Parathyroid adenoma (tissue), 2 donors: ENCODE results near the gene SDR39U1.

Experiments used
- H2AFZ ChIP-seq: fragments of 300-600 bp; sonication (generic); one replicate; pipeline ENCODE4 v1.7.0; 2017; ENCODE audit warnings: antibody characterized with exemption, mild to moderate bottlenecking
- H3K27ac ChIP-seq: fragments of 300-600 bp; sonication (generic); one replicate; pipeline ENCODE4 v1.7.0; 2017
- H3K27me3 ChIP-seq: fragments of 300-600 bp; sonication (generic); one replicate; pipeline ENCODE4 v1.7.0; 2017; ENCODE audit warnings: low read length; ENCODE audit not compliant: control insufficient read depth, insufficient read depth
- H3K36me3 ChIP-seq: fragments of 300-600 bp; sonication (generic); one replicate; pipeline ENCODE4 v1.7.0; 2017; ENCODE audit warnings: low read length; ENCODE audit not compliant: control insufficient read depth, insufficient read depth
- H3K4me1 ChIP-seq: fragments of 300-600 bp; sonication (generic); one replicate; pipeline ENCODE4 v1.7.0; 2017; ENCODE audit warnings: control low read depth
- H3K4me2 ChIP-seq: fragments of 300-600 bp; sonication (generic); one replicate; pipeline ENCODE4 v1.7.0; 2017; ENCODE audit warnings: low read length
- H3K4me3 ChIP-seq: fragments of 300-600 bp; sonication (generic); one replicate; pipeline ENCODE4 v1.7.0; 2017; ENCODE audit warnings: low read depth, low read length
- H3K79me2 ChIP-seq: fragments of 300-600 bp; sonication (generic); one replicate; pipeline ENCODE4 v1.7.0; 2017; ENCODE audit warnings: control low read depth
- H3K9ac ChIP-seq: fragments of 300-600 bp; sonication (generic); one replicate; pipeline ENCODE4 v1.7.0; 2017; ENCODE audit warnings: mild to moderate bottlenecking
- H3K9me3 ChIP-seq: fragments of 300-600 bp; sonication (generic); one replicate; pipeline ENCODE4 v1.7.0; 2017; ENCODE audit warnings: low read length; ENCODE audit not compliant: control insufficient read depth
- TF ChIP-seq, protein P1 (sequence below): fragments of 300-600 bp; sonication (generic); IDR thresholded peaks from one replicate; pipeline ENCODE4 v1.7.0; 2017; ENCODE audit warnings: antibody characterized with exemption, mild to moderate bottlenecking
- donor health status: primary hyperparathyroidism.

Gene SDR39U1

DNA sequence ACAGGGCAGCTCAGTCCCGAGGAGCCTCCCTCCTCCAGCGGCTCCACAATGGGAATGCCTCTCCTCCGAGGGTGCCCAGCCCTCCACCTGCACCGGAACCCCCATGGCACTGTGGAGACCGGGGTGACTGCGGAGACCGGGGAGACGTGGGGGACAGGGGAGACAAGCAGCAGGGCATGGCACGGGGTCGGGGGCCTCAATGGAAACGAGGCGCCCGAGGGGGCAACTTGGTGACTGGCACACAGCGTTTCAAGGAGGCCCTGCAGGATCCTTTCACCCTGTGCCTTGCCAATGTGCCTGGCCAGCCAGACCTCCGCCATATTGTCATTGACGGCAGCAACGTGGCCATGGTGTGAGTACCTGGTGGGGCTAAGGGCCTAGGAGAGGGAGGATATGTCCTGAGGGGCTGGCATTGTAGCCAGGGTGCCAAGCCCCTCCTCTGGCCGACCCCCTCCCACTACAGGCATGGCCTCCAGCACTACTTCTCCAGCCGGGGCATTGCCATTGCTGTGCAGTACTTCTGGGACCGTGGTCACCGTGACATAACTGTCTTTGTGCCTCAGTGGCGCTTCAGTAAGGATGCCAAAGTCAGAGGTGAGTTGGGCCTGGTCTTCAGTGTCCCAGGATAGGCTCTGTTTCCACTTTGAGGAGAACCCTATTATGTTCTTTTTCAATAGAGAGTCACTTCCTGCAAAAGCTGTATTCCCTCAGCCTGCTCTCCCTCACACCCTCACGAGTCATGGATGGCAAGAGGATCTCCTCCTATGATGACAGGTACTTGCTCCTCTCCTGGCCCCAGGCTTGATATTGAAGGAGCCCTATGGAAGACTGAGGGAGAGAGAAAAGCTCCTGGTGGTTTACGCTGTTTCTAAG lies 10.1 kb downstream of the SDR39U1 start:
- H3K4me3 ChIP-seq, result no peak overlapping the region

DNA sequence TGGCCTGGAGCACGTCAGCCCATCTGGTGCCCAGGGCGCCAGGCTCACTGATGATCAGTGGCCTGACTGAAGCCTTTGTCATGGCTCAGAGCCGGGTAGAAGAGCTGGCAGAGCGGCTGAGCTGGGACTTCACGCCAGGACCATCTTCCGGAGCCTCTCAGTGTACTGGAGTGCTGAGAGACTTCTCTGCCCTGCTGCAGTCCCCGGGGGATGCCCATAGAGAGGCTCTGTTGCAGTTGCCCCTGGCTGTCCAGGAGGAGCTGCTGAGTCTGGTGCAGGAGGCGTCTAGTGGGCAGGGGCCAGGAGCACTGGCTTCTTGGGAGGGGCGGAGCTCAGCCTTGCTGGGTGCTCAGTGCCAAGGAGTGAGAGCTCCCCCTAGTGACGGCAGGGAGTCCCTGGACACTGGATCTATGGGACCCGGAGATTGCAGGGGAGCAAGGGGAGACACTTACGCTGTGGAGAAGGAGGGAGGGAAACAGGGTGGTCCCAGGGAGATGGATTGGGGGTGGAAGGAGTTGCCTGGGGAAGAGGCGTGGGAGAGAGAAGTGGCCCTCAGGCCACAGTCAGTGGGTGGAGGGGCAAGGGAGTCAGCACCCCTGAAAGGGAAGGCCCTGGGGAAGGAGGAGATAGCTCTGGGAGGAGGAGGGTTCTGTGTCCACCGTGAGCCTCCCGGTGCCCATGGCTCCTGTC lies 10.9 kb downstream of the SDR39U1 start:
- H3K9ac ChIP-seq, result no peak overlapping the region
- H3K79me2 ChIP-seq, result no peaks in the 10 kb centered on the region
- no peaks in the 10 kb centered on the region for H3K9me3 ChIP-seq
- peak overlapping the region; percentile 87 for H3K27ac ChIP-seq
- peak overlapping the region; percentile 93 for H3K4me2 ChIP-seq
- H3K27me3 ChIP-seq, result no peaks in the 10 kb centered on the region
- H2AFZ ChIP-seq, result no peak overlapping the region
- H3K4me1 ChIP-seq, result peaks cover 19% of the 10 kb centered on the region
- H3K36me3 ChIP-seq, result no peaks in the 10 kb centered on the region
- peak overlapping the region; percentile 88 for H3K4me3 ChIP-seq
- TF ChIP-seq, protein P1, sequence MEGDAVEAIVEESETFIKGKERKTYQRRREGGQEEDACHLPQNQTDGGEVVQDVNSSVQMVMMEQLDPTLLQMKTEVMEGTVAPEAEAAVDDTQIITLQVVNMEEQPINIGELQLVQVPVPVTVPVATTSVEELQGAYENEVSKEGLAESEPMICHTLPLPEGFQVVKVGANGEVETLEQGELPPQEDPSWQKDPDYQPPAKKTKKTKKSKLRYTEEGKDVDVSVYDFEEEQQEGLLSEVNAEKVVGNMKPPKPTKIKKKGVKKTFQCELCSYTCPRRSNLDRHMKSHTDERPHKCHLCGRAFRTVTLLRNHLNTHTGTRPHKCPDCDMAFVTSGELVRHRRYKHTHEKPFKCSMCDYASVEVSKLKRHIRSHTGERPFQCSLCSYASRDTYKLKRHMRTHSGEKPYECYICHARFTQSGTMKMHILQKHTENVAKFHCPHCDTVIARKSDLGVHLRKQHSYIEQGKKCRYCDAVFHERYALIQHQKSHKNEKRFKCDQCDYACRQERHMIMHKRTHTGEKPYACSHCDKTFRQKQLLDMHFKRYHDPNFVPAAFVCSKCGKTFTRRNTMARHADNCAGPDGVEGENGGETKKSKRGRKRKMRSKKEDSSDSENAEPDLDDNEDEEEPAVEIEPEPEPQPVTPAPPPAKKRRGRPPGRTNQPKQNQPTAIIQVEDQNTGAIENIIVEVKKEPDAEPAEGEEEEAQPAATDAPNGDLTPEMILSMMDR, result peak; percentile 95

More for the DNA sequence above, 10.1 kb downstream of the SDR39U1 start:
- Histone ChIP-seq H3K4me1 (peaks cover 19% of the 10 kb centered on the region), H3K79me2 (no peaks in the 10 kb centered on the region), H3K9ac (no peak overlapping the region), H3K27ac (no peak overlapping the region), H2AFZ (no peak overlapping the region), H3K4me2 (peak overlapping the region; percentile 93), H3K9me3 (no peaks in the 10 kb centered on the region), H3K36me3 (no peaks in the 10 kb centered on the region), H3K27me3 (no peaks in the 10 kb centered on the region)
- TF ChIP-seq, protein P1, result no peak

DNA sequence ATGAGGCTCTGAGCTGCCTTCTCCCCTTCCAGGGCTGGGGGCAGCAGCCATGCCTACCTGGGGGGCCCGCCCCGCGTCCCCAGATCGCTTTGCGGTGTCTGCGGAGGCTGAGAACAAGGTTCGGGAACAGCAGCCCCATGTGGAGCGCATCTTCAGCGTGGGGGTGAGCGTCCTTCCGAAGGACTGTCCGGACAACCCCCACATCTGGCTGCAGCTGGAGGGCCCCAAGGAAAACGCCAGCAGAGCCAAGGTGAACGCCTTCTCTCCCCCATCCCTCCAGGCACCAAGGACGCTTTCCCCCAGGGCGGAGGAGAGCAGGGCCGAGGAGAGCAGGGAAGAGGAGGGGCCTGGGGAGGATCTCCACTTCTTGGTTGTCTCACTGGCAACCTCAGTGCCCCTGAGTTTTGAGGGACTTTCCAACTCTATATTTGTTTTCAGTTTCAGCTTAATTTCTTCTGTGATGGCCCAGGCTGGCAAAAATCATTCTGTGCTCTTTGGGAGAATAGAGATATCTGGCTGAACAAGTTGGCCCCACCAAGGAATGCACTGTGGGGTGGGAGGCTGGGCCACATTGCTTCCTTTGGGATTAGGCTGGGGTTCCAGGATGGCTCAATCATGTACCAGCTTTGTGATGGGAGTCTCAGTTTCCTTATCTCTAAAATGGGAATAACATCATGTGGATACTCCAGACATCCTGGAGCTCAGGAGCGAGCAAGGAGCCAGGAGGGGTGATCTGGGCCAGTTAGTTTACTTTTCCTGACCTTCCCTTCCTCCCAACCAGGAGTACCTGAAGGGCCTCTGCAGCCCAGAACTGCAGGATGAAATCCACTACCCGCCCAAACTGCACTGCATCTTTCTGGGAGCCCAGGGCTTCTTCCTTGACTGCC lies 11.7 kb downstream of the SDR39U1 start:
- TF ChIP-seq, protein P1, result no peak
- Histone ChIP-seq H3K9me3 (no peaks in the 10 kb centered on the region), H3K27ac (peak overlapping the region; percentile 87), H3K4me1 (peaks cover 19% of the 10 kb centered on the region), H3K36me3 (no peaks in the 10 kb centered on the region), H3K9ac (peak overlapping the region; percentile 71), H3K79me2 (no peaks in the 10 kb centered on the region), H3K4me3 (peak overlapping the region; percentile 88), H3K4me2 (peak overlapping the region; percentile 93), H2AFZ (peak overlapping the region; percentile 98), H3K27me3 (no peaks in the 10 kb centered on the region)

DNA sequence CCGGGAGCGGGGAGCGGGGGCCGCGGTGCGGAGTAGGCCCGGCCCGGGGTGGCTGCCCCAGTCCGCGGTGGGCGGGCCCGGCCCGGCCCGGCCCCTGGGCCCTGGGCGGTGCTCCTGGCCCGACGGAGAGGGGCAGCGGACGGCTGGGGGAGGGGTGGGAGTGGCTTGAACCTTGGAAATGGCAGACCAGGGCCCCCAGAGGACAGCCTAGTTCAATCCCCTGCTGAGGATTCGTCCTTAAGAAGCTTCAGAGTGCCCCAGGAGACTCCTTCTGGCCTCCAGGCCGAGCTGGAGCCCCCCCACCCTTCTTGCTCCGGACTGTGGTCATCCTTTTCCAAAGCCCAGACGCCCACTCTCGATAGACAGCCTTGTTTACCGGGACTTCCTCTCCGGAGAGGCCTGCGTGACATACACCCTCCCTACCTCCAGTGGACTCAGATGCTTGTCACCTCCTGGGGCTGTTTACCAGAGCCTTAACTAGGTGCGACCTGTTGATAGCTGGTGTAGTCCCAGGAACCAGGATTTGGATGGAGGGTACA lies 12.4 kb downstream of the SDR39U1 start:
- no peaks in the 10 kb centered on the region for H3K36me3 ChIP-seq
- TF ChIP-seq, protein P1, result no peak
- H3K9ac ChIP-seq, result peak overlapping the region; percentile 71
- peak overlapping the region; percentile 88 for H3K4me3 ChIP-seq
- peak overlapping the region; percentile 98 for H2AFZ ChIP-seq
- peak overlapping the region; percentile 87 for H3K27ac ChIP-seq
- H3K9me3 ChIP-seq, result no peaks in the 10 kb centered on the region
- H3K4me2 ChIP-seq, result peak overlapping the region; percentile 93
- H3K4me1 ChIP-seq, result peaks cover 19% of the 10 kb centered on the region
- no peaks in the 10 kb centered on the region for H3K27me3 ChIP-seq
- no peaks in the 10 kb centered on the region for H3K79me2 ChIP-seq
